ENCODE measurements around the gene ZRSR2. TPM values are rescaled to one million over a fixed set of nuclear protein-coding genes. Genes with fewer than 3 reads are reported as not detected.

The ZRSR2 gene
- total and polyA plus RNA-seq, 4 donors = 7.1 to 32.8 (median 10.0) TPM

DNA sequence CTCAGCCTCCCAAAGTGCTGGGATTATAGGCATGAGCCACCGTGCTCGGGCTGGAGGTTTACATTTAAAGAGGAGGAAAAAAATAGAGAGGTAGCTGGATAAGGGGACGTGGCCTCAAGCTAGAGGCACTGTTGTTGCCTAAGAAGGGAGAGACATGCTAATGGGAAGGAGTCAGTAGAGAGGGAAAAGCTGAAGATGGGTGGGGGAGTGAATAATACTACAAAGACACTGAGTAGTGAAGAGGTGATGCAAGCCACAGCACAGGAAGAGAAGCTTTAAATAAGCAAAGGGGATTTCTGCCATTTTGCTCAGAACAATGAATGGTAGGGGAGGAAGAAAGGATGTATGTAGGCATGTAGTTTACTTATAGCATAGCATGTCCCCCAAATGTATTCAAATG, 75.9 kb downstream of the ZRSR2 start:
- no peak for DNase-seq
- Histone ChIP-seq H3K27ac (ENCODE audit: low read depth in 1 of 2, low read length in 1 of 2) (no peak overlapping the region), H3K9me3 (ENCODE audit: control insufficient read depth in 4 of 4, insufficient read depth in 3 of 4, low read length in 3 of 4) (peaks cover 0 to 1% (median 0%) of the 10 kb centered on the region in 4 donors), H3K36me3 (ENCODE audit: control insufficient read depth in 4 of 4, insufficient read depth in 4 of 4, low read length in 4 of 4) (no peaks in the 10 kb centered on the region), H3K9ac (ENCODE audit: insufficient read depth in 1 of 2, low read length in 2 of 2) (no peak overlapping the region), H3K4me1 (ENCODE audit: control insufficient read depth in 5 of 5, insufficient read depth in 5 of 5, low read length in 5 of 5) (peaks cover 0 to 2% (median 0%) of the 10 kb centered on the region in 5 donors), H3K27me3 (ENCODE audit: control insufficient read depth in 3 of 3, insufficient read depth in 3 of 3, low read length in 2 of 3) (peaks cover 0 to 56% (median 50%) of the 10 kb centered on the region in 3 donors), H3K4me3 (no peak overlapping the region)
- TF ChIP-seq, protein P1, sequence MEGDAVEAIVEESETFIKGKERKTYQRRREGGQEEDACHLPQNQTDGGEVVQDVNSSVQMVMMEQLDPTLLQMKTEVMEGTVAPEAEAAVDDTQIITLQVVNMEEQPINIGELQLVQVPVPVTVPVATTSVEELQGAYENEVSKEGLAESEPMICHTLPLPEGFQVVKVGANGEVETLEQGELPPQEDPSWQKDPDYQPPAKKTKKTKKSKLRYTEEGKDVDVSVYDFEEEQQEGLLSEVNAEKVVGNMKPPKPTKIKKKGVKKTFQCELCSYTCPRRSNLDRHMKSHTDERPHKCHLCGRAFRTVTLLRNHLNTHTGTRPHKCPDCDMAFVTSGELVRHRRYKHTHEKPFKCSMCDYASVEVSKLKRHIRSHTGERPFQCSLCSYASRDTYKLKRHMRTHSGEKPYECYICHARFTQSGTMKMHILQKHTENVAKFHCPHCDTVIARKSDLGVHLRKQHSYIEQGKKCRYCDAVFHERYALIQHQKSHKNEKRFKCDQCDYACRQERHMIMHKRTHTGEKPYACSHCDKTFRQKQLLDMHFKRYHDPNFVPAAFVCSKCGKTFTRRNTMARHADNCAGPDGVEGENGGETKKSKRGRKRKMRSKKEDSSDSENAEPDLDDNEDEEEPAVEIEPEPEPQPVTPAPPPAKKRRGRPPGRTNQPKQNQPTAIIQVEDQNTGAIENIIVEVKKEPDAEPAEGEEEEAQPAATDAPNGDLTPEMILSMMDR (IDR thresholded peaks at IDR 0.05; ENCODE audit: control extremely low read depth, extremely low read depth) = no peak
- WGBS, 2 donors = 66 to 76% methylated on average over 3 of the region's 3 CpGs
- ATAC-seq (ENCODE audit: insufficient read depth, low FRiP score) = no peak

DNA sequence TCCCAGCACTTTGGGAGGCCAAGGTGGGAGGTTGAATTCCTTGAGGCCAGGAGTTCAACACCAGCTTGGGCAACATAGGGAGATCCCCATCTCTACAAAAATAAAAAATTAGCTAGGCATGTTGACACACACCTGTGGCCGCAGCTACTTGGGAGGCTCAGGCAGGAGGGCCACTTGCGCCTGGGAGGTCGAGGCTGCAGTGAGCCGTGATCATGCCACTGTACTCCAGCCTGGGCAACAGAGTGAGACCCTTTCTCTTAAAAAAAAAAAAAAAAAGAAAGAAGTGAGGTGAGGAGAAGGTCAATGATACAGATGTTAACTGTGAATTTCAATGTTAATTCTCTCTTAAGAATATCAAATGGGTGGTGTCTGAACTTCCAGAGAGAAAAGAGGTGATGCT, 79.4 kb downstream of the ZRSR2 start:
- TF ChIP-seq, protein P1 (IDR thresholded peaks at IDR 0.05; ENCODE audit: control extremely low read depth, extremely low read depth) = no peak
- no peak overlapping the region for H3K4me3 ChIP-seq
- H3K36me3 ChIP-seq (ENCODE audit: control insufficient read depth in 4 of 4, insufficient read depth in 4 of 4, low read length in 4 of 4) = no peaks in the 10 kb centered on the region
- H3K27me3 ChIP-seq (ENCODE audit: control insufficient read depth in 3 of 3, insufficient read depth in 3 of 3, low read length in 2 of 3) = peaks cover 0 to 44% (median 35%) of the 10 kb centered on the region in 3 donors
- ATAC-seq (ENCODE audit: insufficient read depth, low FRiP score) (no peak), DNase-seq (no peak)
- no peak overlapping the region for H3K27ac ChIP-seq (ENCODE audit: low read depth in 1 of 2, low read length in 1 of 2)
- H3K9me3 ChIP-seq (ENCODE audit: control insufficient read depth in 4 of 4, insufficient read depth in 3 of 4, low read length in 3 of 4) = no peaks in the 10 kb centered on the region
- 93 to 96% methylated on average over 4 of the region's 4 CpGs for WGBS, 2 donors
- no peak overlapping the region for H3K9ac ChIP-seq (ENCODE audit: insufficient read depth in 1 of 2, low read length in 2 of 2)
- no peaks in the 10 kb centered on the region for H3K4me1 ChIP-seq (ENCODE audit: control insufficient read depth in 5 of 5, insufficient read depth in 5 of 5, low read length in 5 of 5)

DNA sequence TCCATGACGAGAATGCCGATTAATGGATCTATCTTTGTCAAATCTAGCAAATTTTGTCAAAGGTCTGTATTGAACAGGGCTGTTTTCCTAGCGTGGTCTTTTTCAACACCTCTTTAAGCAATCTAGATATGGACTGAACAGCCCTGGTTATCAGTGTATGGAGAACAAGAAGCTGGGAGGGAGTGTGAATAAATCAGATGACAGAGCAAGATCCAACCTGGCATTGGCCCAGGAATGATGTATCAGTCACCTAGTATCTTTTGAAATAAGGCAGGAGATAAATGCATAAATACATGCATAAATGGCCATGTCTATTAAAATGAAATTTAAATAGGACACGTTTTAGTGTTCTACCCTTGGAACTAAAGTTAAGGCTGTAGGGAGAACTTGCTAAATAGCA, 80.0 kb downstream of the ZRSR2 start:
- TF ChIP-seq, protein P1 (IDR thresholded peaks at IDR 0.05; ENCODE audit: control extremely low read depth, extremely low read depth) = no peak
- Histone ChIP-seq H3K4me1 (ENCODE audit: control insufficient read depth in 5 of 5, insufficient read depth in 5 of 5, low read length in 5 of 5) (no peaks in the 10 kb centered on the region), H3K9me3 (ENCODE audit: control insufficient read depth in 4 of 4, insufficient read depth in 3 of 4, low read length in 3 of 4) (no peaks in the 10 kb centered on the region), H3K27me3 (ENCODE audit: control insufficient read depth in 3 of 3, insufficient read depth in 3 of 3, low read length in 2 of 3) (peaks cover 0 to 46% (median 34%) of the 10 kb centered on the region in 3 donors), H3K36me3 (ENCODE audit: control insufficient read depth in 4 of 4, insufficient read depth in 4 of 4, low read length in 4 of 4) (no peaks in the 10 kb centered on the region), H3K27ac (ENCODE audit: low read depth in 1 of 2, low read length in 1 of 2) (no peak overlapping the region), H3K9ac (ENCODE audit: insufficient read depth in 1 of 2, low read length in 2 of 2) (no peak overlapping the region), H3K4me3 (no peak overlapping the region)
- DNase-seq = no peak
- ATAC-seq (ENCODE audit: insufficient read depth, low FRiP score) = no peak
- 75 to 82% methylated on average over 4 of the region's 4 CpGs for WGBS, 2 donors

Other genes with a start within 250 kb of the ZRSR2 start
- gene ACE2, start 189.5 kb upstream of the ZRSR2 start, total RNA-seq = 1 to 10 TPM; 3.6 to 8.1 TPM
- 1 to 10 TPM in 1 of 2 donors, under 1 TPM in 1; 0.53 to 7.4 TPM for gene ACE2, start 189.5 kb upstream of the ZRSR2 start, polyA plus RNA-seq
- 1 to 10 TPM; 3.0 to 3.6 TPM for gene CLTRN, start 125.7 kb upstream of the ZRSR2 start, total RNA-seq
- 1 to 10 TPM; 1.1 to 1.6 TPM for gene CLTRN, start 125.7 kb upstream of the ZRSR2 start, polyA plus RNA-seq
- 10 to 100 TPM; 17.2 to 22.3 TPM for gene CA5B, start 52.2 kb upstream of the ZRSR2 start, total RNA-seq
- gene CA5B, start 52.2 kb upstream of the ZRSR2 start, polyA plus RNA-seq = 1 to 10 TPM; 2.1 to 2.6 TPM
- gene AP1S2, start 64.3 kb downstream of the ZRSR2 start, total RNA-seq = 10 to 100 TPM; 27.4 to 68.9 TPM
- gene AP1S2, start 64.3 kb downstream of the ZRSR2 start, polyA plus RNA-seq = 10 to 100 TPM; 13.5 to 23.6 TPM

All from lung (tissue), 12 donors.